MM.1S (cell line): ENCODE data around the gene DLGAP1.

Experiments used
- EZH2 ChIP-seq: fragments of 300-600 bp; sonication (generic); optimal IDR thresholded peaks from 2 replicates; pipeline ENCODE3; 2017; ENCODE audit warnings: low read depth, mild to moderate bottlenecking, antibody characterized with exemption, low read length, mixed read lengths
- EZH2phosphoT487 ChIP-seq: fragments of 300-600 bp; sonication (generic); IDR thresholded peaks from 2 replicates; pipeline ENCODE4 v1.6.1; 2018; ENCODE audit warnings: antibody characterized with exemption, low read length
- TF ChIP-seq, protein P1 (sequence below): fragments of 300-600 bp; sonication (generic); IDR thresholded peaks from 2 replicates; pipeline ENCODE4 v1.5.1; 2016; ENCODE audit warnings: antibody characterized with exemption, low read length, mixed read lengths

DNA sequence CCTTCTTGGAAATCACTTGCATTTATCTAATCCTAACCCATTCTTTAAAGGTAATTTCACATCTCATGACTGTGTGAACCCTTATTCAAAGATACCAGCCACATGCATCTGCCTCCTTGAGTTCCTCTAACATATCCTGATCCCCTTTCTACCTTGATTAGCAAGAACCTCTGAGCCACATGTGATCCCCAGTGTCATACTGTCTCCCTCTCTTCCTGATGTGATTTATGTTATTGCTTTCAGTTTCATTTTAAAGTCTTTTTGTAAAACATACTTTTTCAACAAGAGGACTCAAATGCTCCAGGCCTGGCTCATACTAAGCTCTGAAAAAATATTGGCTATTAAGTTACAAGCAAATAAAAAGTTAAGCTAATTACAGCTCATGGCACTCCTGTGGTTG is 470.1 kb downstream of the DLGAP1 start:
- TF ChIP-seq EZH2 (no peak), EZH2phosphoT487 (no peak)
- TF ChIP-seq, protein P1, sequence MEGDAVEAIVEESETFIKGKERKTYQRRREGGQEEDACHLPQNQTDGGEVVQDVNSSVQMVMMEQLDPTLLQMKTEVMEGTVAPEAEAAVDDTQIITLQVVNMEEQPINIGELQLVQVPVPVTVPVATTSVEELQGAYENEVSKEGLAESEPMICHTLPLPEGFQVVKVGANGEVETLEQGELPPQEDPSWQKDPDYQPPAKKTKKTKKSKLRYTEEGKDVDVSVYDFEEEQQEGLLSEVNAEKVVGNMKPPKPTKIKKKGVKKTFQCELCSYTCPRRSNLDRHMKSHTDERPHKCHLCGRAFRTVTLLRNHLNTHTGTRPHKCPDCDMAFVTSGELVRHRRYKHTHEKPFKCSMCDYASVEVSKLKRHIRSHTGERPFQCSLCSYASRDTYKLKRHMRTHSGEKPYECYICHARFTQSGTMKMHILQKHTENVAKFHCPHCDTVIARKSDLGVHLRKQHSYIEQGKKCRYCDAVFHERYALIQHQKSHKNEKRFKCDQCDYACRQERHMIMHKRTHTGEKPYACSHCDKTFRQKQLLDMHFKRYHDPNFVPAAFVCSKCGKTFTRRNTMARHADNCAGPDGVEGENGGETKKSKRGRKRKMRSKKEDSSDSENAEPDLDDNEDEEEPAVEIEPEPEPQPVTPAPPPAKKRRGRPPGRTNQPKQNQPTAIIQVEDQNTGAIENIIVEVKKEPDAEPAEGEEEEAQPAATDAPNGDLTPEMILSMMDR = no peak
